Lung (tissue), 12 donors: ENCODE data around the gene SPNS2. TPM values are rescaled to one million over a fixed set of nuclear protein-coding genes. Genes with fewer than 3 reads are reported as not detected.

Source experiments
- ATAC-seq: fragments of 200-7000 bp; cut with Tn5 transposase; one replicate; pipeline ENCODE4 v1.9.1; 2020; ENCODE audit warnings: moderate number of reproducible peaks; ENCODE audit not compliant: insufficient read depth, low FRiP score
- DNase-seq, 3 donors: peaks; one replicate each; pipeline ENCODE4 v3.0.0-alpha.2; 2013 to 2017
- H3K27ac ChIP-seq, 2 donors: one replicate each; pipeline ENCODE4 v1.5.1; 2013; ENCODE audit warnings: mild to moderate bottlenecking in 2 of 2, moderate library complexity in 2 of 2, control low read depth in 1 of 2, inconsistent platforms in 1 of 2, low read depth in 1 of 2, low read length in 1 of 2
- H3K27me3 ChIP-seq, 3 donors: one replicate each; pipeline ENCODE4 v1.5.1; 2013; ENCODE audit warnings: low read length in 2 of 3; ENCODE audit not compliant: control insufficient read depth in 3 of 3, insufficient read depth in 3 of 3
- H3K36me3 ChIP-seq, 4 donors: one replicate each; pipeline ENCODE4 v1.5.1; 2013; ENCODE audit warnings: low read length in 4 of 4, mild to moderate bottlenecking in 1 of 4, moderate library complexity in 1 of 4; ENCODE audit not compliant: control insufficient read depth in 4 of 4, insufficient read depth in 4 of 4
- H3K4me1 ChIP-seq, 5 donors: one replicate each; pipeline ENCODE4 v1.5.1; 2013; ENCODE audit warnings: low read length in 5 of 5, mild to moderate bottlenecking in 2 of 5, moderate library complexity in 1 of 5; ENCODE audit not compliant: control insufficient read depth in 5 of 5, insufficient read depth in 5 of 5
- H3K4me3 ChIP-seq: one replicate; pipeline ENCODE4 v1.5.1; 2013; ENCODE audit warnings: mild to moderate bottlenecking, control low read depth, moderate library complexity
- H3K9ac ChIP-seq, 2 donors: one replicate each; pipeline ENCODE4 v1.5.1; 2013; ENCODE audit warnings: low read length in 2 of 2, control low read depth in 1 of 2; ENCODE audit not compliant: insufficient read depth in 1 of 2
- H3K9me3 ChIP-seq, 4 donors: one replicate each; pipeline ENCODE4 v1.5.1; 2013; ENCODE audit warnings: low read length in 3 of 4, mild to moderate bottlenecking in 1 of 4, moderate library complexity in 1 of 4; ENCODE audit not compliant: control insufficient read depth in 4 of 4, insufficient read depth in 3 of 4
- CTCF ChIP-seq: IDR thresholded peaks from 2 replicates; pipeline ENCODE4 v1.5.1; 2012; ENCODE audit warnings: mild to moderate bottlenecking; ENCODE audit errors: control extremely low read depth, extremely low read depth
- WGBS, 2 donors: extraction: QIAGEN DNeasy Blood & Tissue Kit; methylation state at CpG; one replicate each; pipeline ENCODE4 v1.1.7; 2013; 5-methylcytosine and 5-hydroxymethylcytosine counted together
- polyA plus RNA-seq, 2 donors: library from polyadenylated mRNA; stranded (reverse); fragments of 200-250 nt; gene quantifications; one replicate each; pipeline ENCODE4 v1.2.1, GENCODE V29; 2013
- total RNA-seq, 2 donors: library from RNA; depleted of rRNA in 1 of 2; stranded (reverse); fragments of >200 nt in 1 of 2; gene quantifications; one replicate each; pipeline ENCODE4 v1.2.1, GENCODE V29; 2014 to 2021
- donor health status: control.
- donor health status: control.
- donor health status: Bipolar disorder and iron deficiency.
- donor health status: healthy.
- donor health status: DM: yes; HTN: yes; CAD: no.

The SPNS2 gene
- total and polyA plus RNA-seq, 4 donors: 26.8 to 60.1 (median 42.5) TPM

GRCh38 chr17:4558347-4558971, 59.8 kb downstream of the SPNS2 start:
- no peak for TF ChIP-seq CTCF
- no peaks in the 10 kb centered on the region for H3K27me3 ChIP-seq
- no peak overlapping the region for H3K9ac ChIP-seq
- ATAC-seq (no peak), DNase-seq (no peak)
- H3K4me1 ChIP-seq: peaks cover 0 to 23% (median 13%) of the 10 kb centered on the region in 5 donors
- no peak overlapping the region for H3K4me3 ChIP-seq
- WGBS, 2 donors: 92 to 99% methylated on average over 24 of the region's 24 CpGs
- no peaks in the 10 kb centered on the region for H3K9me3 ChIP-seq
- peaks cover 0 to 4% (median 0%) of the 10 kb centered on the region in 4 donors for H3K36me3 ChIP-seq
- no peak overlapping the region for H3K27ac ChIP-seq

- TF ChIP-seq CTCF: no peak
- no peak for ATAC-seq
- Histone ChIP-seq H3K4me3 (no peak overlapping the region), H3K9ac (no peak overlapping the region), H3K27ac (no peak overlapping the region), H3K4me1 (peaks cover 0 to 18% (median 11%) of the 10 kb centered on the region in 5 donors), H3K9me3 (no peaks in the 10 kb centered on the region), H3K36me3 (no peaks in the 10 kb centered on the region), H3K27me3 (no peaks in the 10 kb centered on the region)
- 65 to 81% methylated on average over 17 of the region's 17 CpGs for WGBS, 2 donors
- no peak for DNase-seq
These were observed 60.6 kb downstream of the SPNS2 start for GRCh38 chr17:4559139-4559791.

GRCh38 chr17:4559966-4560365, 61.3 kb downstream of the SPNS2 start:
- Histone ChIP-seq H3K9ac (no peak overlapping the region), H3K4me1 (peaks cover 0 to 13% (median 9%) of the 10 kb centered on the region in 5 donors), H3K36me3 (no peaks in the 10 kb centered on the region), H3K9me3 (no peaks in the 10 kb centered on the region), H3K4me3 (no peak overlapping the region), H3K27ac (no peak overlapping the region), H3K27me3 (no peaks in the 10 kb centered on the region)
- no peak for DNase-seq
- ATAC-seq: no peak
- WGBS, 2 donors: 82 to 95% methylated on average over 5 of the region's 5 CpGs
- no peak for TF ChIP-seq CTCF
